ENCODE measurements around the gene COL4A6. TPM values are rescaled to one million over a fixed set of nuclear protein-coding genes. Genes with fewer than 3 reads are reported as not detected.

Gene COL4A6
- total and polyA plus RNA-seq, 9 donors, result 3.3 to 32.1 (median 11.7) TPM

DNA sequence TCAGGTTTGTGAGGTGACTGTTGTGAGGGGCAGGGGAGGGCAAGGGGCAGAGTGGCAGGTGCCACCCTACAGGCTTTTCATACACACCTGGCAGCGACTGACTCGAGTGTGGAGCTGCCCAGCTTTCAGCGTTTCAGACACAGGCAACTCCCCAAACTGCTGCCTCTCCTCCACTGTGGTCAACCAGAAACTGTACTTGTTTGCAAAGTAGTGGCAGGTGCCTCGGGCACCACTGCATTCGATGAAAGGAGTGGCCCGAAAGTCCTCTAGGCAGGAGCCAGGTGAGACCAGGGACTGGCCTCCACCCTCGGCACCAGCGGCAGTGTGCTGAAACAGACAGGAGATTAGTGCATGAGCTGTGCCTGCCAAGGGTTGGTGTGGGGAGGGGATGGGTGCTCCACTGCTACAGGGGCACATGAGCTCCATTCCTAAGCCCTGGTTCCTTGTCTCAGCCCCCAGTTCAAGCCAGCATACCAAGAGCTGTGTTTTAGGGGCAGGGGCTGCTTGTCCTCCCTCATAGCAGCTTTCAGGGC is 281.2 kb downstream of the COL4A6 start:
- TF ChIP-seq POLR2A (IDR thresholded peaks at IDR 0.05) (no peak), EP300 (IDR thresholded peaks at IDR 0.05) (no peak), CTCF (IDR thresholded peaks at IDR 0.05) (no peak)
- no peak for DNase-seq
- Histone ChIP-seq H3K36me3 (no peaks in the 10 kb centered on the region), H3K27me3 (no peaks in the 10 kb centered on the region), H3K9me3 (no peaks in the 10 kb centered on the region), H3K4me3 (no peak overlapping the region), H3K27ac (no peak overlapping the region), H3K4me1 (ENCODE audit: insufficient read depth) (no peaks in the 10 kb centered on the region)
- intact Hi-C loops (cut with DNase I), result no loop called here
- 78 to 85% (median 84%) methylated on average over 6 to 8 of the region's 8 CpGs for WGBS, 3 donors

DNA sequence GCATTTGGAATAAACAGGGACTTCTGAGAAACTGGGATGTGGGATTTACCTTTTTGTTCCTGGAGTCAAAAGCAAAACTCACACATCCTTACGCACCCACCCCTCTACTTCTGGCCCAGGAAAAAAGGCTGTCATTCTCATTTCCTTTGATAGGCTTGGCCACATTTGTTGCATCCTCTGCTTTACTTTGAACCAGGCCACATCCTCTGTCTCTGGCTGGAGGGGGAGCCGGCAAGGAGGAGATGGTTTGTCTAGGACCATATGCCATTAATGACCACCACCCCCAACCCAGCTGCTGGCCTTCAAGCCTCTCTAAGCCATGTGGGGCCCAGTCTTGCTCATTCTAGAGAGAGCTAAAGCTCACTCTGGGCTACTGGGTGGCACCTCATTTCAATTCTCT is 282.1 kb downstream of the COL4A6 start:
- DNase-seq, result no peak
- Histone ChIP-seq H3K4me1 (ENCODE audit: insufficient read depth) (no peaks in the 10 kb centered on the region), H3K27me3 (no peaks in the 10 kb centered on the region), H3K27ac (no peak overlapping the region), H3K9me3 (no peaks in the 10 kb centered on the region), H3K36me3 (no peaks in the 10 kb centered on the region), H3K4me3 (no peak overlapping the region)
- 80 to 81% (median 80%) methylated on average over 2 of the region's 2 CpGs for WGBS, 3 donors
- intact Hi-C loops (cut with DNase I), result no loop called here
- no peak for TF ChIP-seq CTCF (IDR thresholded peaks at IDR 0.05)
- no peak for TF ChIP-seq POLR2A (IDR thresholded peaks at IDR 0.05)
- TF ChIP-seq EP300 (IDR thresholded peaks at IDR 0.05), result no peak

GRCh38 chrX:108148524-108148923 is 289.7 kb downstream of the COL4A6 start:
- Histone ChIP-seq H3K4me1 (ENCODE audit: insufficient read depth) (no peaks in the 10 kb centered on the region), H3K4me3 (no peak overlapping the region), H3K9me3 (no peaks in the 10 kb centered on the region), H3K36me3 (no peaks in the 10 kb centered on the region), H3K27ac (no peak overlapping the region), H3K27me3 (no peaks in the 10 kb centered on the region)
- intact Hi-C loops (cut with DNase I), result no loop called here
- no peak for DNase-seq
- no peak for TF ChIP-seq CTCF (IDR thresholded peaks at IDR 0.05)
- no peak for TF ChIP-seq EP300 (IDR thresholded peaks at IDR 0.05)
- no peak for TF ChIP-seq POLR2A (IDR thresholded peaks at IDR 0.05)

DNA sequence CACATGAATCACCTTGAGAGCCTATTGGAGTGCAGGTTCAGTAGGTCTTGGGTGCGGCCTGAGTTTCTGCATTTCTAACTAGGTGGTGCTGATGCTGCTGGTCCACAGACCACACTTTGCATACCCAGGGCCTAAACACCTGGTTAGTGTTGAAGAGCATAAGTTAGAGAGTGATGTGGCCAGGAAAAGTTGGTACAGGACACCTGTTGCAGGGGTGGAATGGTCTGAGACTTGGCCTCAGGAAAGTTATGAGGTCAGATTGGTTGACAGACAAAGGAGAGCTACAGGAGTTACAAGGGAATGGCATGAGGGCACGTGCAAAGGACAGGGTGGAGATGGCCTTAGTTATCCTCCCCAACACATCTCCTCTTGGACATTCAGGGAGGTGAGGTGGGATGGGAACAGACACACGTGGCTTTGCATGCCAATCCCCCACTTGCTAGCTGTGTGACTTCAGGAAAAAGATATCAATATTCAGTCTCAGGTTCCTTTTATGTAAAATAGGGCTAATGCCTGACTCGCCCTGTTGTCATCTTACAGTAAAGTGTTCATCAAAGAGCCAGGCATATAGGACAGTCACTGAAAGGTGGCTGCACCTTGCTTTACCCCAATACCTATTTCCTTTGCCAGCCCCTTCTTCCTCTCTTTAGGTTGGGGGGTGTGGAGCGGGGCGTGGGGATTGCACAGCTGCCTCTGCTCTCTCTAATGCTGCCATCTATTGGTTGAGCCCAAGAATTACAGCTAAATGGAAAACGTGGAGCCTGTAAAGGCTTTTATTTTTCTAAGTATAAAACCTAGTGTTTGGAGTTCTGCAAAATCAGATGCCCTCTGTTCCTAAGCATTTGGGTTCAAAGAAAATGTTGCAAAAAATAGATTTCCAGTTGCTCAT is 299.2 kb downstream of the COL4A6 start:
- H3K4me1 ChIP-seq (ENCODE audit: insufficient read depth), result no peaks in the 10 kb centered on the region
- no peak overlapping the region for H3K27ac ChIP-seq
- WGBS, 3 donors, result 56 to 64% (median 63%) methylated on average over 7 of the region's 7 CpGs
- TF ChIP-seq EP300 (IDR thresholded peaks at IDR 0.05) (no peak), POLR2A (IDR thresholded peaks at IDR 0.05) (no peak), CTCF (IDR thresholded peaks at IDR 0.05) (no peak)
- no peaks in the 10 kb centered on the region for H3K9me3 ChIP-seq
- intact Hi-C loops (cut with DNase I), result no loop called here
- no peak for DNase-seq
- no peaks in the 10 kb centered on the region for H3K36me3 ChIP-seq
- no peak overlapping the region for H3K4me3 ChIP-seq
- no peaks in the 10 kb centered on the region for H3K27me3 ChIP-seq
